ENCODE measurements around the gene RPF1. TPM values are rescaled to one million over a fixed set of nuclear protein-coding genes. Genes with fewer than 3 reads are reported as not detected.

Gene RPF1
- total and polyA plus RNA-seq, 10 of the 15 experiments (the other 5 are each of a cell fraction or from before 2014, with no cell fraction given), result 37.0 to 97.5 (median 56.2) TPM

- Histone ChIP-seq H3K4me1 (ENCODE audit: control insufficient read depth, insufficient read depth, low read length) (no peaks in the 10 kb centered on the region), H3K79me2 (ENCODE audit: control insufficient read depth, insufficient read depth, low read length) (peaks cover 29% of the 10 kb centered on the region), H3K27me3 (replicated peaks in 1 of 2; ENCODE audit: control insufficient read depth in 2 of 2, insufficient read depth in 2 of 2, low read length in 1 of 2) (no peaks in the 10 kb centered on the region), H3K36me3 (ENCODE audit: control insufficient read depth in 2 of 2, insufficient read depth in 2 of 2, low read length in 1 of 2) (peaks cover 0 to 13% of the 10 kb centered on the region in 2 experiments; a peak in 1 of 4 replicates), H3K9ac (ENCODE audit: control insufficient read depth, insufficient read depth, low read length) (peak overlapping the region; percentile 79), H3K4me2 (ENCODE audit: control insufficient read depth, insufficient read depth) (peak overlapping the region; percentile 78), H4K20me1 (ENCODE audit: control insufficient read depth, insufficient read depth) (no peaks in the 10 kb centered on the region), H2AFZ (ENCODE audit: control insufficient read depth, low read depth, low read length) (peak overlapping the region; percentile 99; the same call in 1 of the 2 replicates), H3K9me3 (replicated peaks; ENCODE audit: control insufficient read depth, insufficient read depth, low read length) (peaks cover 6% of the 10 kb centered on the region; the same call in 2 of the 3 replicates), H3K27ac (ENCODE audit: control insufficient read depth, insufficient read depth) (peak overlapping the region; percentile 80; the same call in 1 of the 2 replicates), H3K4me3 (peak overlapping the region; percentile 87)
- in situ Hi-C loops (cut with MboI), result no loop called here
- RAD21 ChIA-PET (ENCODE audit: unreplicated experiment), result interaction anchor here (0.9 to 2.6 kb wide), 9 partner anchors 22 to 779 kb away, joined by 3 to 19 read pairs (median 4); partner anchors contain the start of genes CTBS, GNG5 and SPATA1
- SMC1A ChIA-PET (ENCODE audit: uncharacterized antibody, unreplicated experiment), result interaction anchor here (0.7 to 4.8 kb wide), 11 partner anchors 9 to 270 kb away, joined by 3 to 61 read pairs (median 8); partner anchors contain the start of genes CTBS, GNG5 and SPATA1
- TF ChIP-seq BCL3 (IDR thresholded peaks at IDR 0.05; ENCODE audit: borderline replicate concordance, insufficient read depth, low read depth, low read length, poor library complexity, severe bottlenecking) (peak; percentile 66), EZH2 (IDR thresholded peaks at IDR 0.05; ENCODE audit: borderline replicate concordance, control insufficient read depth, low read depth, low read length) (no peak)
- CTCF ChIA-PET, result interaction anchor here (0.7 to 5.3 kb wide), 12 partner anchors 10 to 775 kb away, joined by 3 to 43 read pairs (median 4); partner anchors contain the start of genes GNG5 and SPATA1
- WGBS (ENCODE audit: insufficient coverage, insufficient replicate concordance, low lambda C conversion rate, missing lambda C conversion rate), result 1% methylated on average over 9 of the region's 9 CpGs
- intact Hi-C loops (cut with micrococcal nuclease; ENCODE audit: unreplicated experiment), result loop anchor here (1.0 kb wide), 3 partner anchors 26 to 94 kb away; partner anchors contain the start of genes CTBS, GNG5 and SPATA1
- no peak for FAIRE-seq
- DNase-seq (ENCODE audit: low read depth, low spot score), result no peak
- POLR2A ChIA-PET, result interaction anchor here (1.3 to 3.8 kb wide), 5 partner anchors 10 to 145 kb away, joined by 7 to 27 read pairs (median 15); partner anchors contain the start of genes CTBS, GNG5 and SPATA1
- peak; percentile 53 for ATAC-seq
- no TSS peak for BruUV-seq (replicated peaks)
Measured at GRCh38 chr1:84479998-84480397, 932 bp downstream of the RPF1 start.

Data from GM12878 (cell line).